Stimulated activated CD4-positive, alpha-beta T cell treated with anti-CD3 and anti-CD28 coated beads, TNF-alpha, amount 100 ng/mL, for 24 hours (primary cell): ENCODE results near the gene MAML2.

Experiments
- DNase-seq, 3 experiments: peaks; one replicate each; pipeline ENCODE4 v3.0.0-alpha.2; 2020; ENCODE audit warnings: low read depth in 3 of 3

Gene MAML2

GRCh38 chr11:96103102-96103501 lies 239.9 kb downstream of the MAML2 start:
- no peak for DNase-seq

DNA sequence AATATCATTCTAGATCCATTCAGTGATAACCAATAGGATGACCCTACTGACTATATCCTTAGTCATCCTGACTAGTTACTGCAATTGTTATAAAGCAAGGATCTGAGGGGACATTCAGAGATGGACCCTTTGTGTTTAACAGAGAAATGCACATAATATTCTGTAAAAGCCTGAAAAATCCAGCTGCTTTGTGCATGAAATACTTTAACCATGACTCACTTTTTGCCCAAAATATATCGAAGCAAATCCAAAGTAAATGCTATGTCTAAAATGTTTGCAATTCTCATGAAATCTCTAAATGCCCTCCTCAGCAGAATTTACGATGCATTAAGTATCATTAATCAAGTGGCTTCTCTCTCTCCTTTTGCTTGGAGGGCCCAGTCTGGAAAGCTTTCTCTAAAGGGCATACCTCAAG lies 240.3 kb downstream of the MAML2 start:
- no peak for DNase-seq

GRCh38 chr11:96101146-96101545 lies 241.8 kb downstream of the MAML2 start:
- no peak for DNase-seq

DNA sequence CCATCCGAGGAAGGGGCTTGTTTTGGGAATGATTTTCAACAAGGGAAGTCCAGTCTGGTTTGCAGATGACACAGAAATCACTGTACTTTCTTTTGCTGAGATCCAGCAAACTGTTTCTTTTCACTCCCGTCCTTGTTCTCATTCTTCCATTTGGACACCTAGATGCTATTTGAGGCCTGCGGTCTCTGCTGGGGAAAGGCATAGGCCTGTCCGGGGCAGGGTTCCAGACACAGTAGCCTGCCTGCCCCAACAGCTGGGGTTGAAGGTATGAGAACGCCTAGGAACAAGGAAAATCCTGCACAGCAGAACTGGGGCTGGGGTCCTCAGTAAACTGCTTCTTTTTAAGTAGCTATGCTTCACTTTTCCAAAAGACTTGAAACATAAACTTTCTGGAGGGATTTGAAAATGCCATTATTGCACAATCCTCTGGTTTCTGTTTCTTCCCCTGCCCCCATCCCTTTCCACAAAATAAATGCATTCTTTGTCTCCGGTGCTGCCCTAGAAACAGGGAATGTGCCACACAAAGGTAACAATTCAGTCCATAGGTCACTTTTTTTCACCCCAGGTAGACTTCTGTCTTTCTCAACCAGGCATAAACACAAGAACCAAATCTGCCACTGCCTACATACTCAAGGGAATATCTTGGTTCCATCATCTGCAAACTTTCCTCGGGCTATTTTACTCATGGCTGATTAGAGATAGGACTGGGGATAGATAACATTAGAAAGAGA lies 244.3 kb downstream of the MAML2 start:
- DNase-seq, result no peak

DNA sequence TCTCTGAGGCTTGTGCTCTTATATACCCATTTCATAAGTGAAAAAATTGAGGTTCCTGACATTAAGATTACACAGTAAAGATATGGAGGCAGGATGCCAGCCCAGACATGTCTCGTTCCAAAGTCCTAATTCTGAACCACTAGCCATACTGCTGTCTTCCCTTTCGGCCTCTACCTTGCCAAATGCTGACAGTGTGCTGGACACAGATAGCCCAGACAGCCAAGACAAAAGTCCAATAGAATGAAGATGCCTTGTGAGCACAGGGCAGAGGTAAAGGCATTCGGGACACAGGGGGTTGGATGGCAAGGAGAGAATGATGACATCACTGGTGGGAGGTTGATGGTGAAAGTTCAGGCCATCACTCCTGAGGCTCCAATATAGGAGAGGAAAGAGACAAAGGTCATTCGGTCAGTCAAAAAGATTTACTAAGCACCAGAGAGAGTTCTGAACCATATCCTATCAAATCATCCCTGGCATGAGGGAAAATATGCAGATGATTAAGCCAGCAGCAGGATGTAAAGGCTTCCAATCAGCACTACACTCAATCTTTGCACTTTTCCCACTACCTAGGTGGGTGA lies 245.1 kb downstream of the MAML2 start:
- no peak for DNase-seq

DNA sequence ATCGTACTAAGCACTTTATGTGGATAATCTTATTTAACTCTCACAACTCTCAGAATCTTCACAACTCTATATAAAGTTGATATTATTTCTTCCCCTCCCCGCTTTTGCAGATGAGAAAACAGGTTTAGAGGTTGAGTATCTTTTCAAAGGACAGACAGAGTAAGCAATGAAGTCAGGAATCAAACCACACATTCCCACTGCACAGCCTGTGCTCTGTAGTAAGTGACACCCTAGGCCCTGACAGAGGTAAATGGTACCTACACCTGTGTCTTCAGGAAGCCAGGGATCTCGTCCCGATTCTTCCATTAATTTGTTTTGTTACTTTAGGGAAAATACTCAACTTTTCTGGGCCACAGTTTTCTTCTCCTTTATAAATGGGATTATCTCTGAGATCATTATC lies 246.6 kb downstream of the MAML2 start:
- DNase-seq, result no peak

GRCh38 chr11:96095884-96096303 lies 247.1 kb downstream of the MAML2 start:
- no peak for DNase-seq

GRCh38 chr11:96094156-96094555 lies 248.8 kb downstream of the MAML2 start:
- no peak for DNase-seq

DNA sequence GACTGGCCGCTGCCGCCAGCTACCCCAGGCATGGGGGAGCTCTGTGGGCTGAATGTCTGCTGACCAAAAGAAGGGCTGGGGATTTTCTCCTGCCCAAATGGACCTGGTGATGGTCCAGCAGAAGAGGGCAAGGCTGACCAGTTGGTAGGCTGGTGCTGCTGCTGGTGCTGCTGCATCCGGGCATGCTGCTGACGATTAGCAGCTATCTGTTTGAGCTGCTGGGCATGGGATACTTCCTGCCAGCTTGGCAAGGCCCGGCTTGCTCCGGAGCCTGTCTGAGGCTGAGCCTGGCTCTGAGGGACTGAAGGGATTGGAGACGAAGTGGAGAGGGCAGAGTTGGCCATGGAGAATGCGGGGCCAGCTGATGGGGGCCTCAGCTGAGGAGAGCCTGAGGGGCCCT lies 250.5 kb downstream of the MAML2 start:
- no peak for DNase-seq

GRCh38 chr11:96091476-96091875 lies 251.5 kb downstream of the MAML2 start:
- no peak for DNase-seq

DNA sequence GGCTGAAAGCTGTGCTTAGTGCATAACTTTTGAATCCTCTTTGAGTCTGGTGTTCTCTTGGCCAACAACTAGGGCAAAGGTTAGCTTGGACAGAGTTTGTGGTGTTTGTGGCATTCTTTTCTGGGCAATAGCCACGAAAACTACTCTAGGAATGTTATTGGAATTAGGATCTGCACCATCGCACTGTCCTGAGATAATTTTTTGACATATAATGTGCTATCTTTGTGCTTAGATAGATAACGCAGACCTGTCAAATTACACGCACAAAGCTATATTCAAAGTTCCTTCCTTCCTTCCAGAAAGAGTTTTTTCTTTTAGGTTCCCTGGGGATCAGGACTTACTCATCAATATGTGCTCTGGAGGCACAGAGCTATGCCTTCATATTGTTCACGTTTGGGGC lies 252.3 kb downstream of the MAML2 start:
- no peak for DNase-seq

DNA sequence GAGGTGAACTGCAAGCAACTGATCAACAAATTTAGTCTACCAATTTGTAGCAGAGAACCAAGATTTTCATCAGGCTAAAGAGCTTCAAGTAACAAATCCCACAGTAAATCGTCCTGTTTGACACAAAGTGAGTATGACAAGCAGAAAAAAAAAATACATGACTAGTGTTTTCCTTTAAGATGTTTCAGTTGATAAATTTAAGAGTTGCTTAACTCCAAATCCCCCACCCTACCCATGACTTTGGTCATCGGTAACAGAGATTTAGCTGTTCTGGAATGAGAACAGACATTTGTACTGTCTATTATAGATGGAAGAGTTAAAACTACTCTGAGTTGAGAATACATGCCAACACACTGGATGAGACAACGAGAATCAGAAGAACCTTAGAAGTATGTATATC lies 254.1 kb downstream of the MAML2 start:
- no peak for DNase-seq

DNA sequence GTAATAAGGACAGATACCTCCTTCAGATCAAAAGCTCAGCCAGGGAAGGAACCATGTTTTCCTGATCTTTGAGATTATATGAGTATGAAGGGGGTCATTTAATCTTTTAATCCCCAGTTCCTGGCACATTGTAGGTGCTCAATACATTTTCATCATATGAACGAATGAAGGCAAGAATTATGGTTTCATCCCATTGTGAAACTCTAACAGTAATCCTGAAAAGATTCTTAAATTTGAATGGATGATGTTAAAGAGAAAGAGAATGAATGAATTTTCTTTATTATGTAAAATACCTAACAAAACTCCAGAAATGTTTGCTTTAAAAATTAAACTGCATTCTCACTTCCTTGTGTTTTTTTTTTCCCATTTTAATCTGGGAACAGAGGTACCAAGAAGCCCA lies 256.9 kb downstream of the MAML2 start:
- DNase-seq, result no peak

DNA sequence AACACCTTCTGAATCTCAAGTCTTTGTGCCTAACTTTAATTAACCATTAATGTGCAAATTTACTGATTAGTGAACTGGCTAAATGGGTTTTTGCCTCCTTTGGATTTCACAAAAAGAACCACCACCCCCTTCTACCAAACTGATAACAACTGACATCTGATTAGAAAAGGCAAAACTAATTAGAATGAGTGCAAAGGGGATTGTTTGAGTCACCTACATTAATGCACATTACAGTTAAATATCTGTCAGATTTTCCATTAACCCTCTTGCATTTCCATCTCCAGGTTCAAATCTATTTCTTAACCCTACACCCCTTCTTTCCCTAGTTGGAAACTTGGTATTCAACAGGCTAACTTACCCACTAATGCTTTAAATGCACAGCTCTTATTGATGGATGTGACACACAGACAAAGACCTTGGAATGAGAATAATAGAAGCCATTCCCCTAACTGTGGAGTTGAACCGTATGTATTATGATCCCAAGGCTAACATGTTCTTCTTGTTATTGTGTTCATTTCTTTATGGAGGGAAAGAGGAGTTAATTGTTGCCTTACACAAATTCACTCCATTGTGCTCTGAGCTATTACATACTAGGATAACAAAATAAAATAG lies 257.6 kb downstream of the MAML2 start:
- no peak for DNase-seq

- no peak for DNase-seq
Measured at GRCh38 chr11:96084610-96085318, 258.2 kb downstream of the MAML2 start.

- DNase-seq, result no peak
Measured at GRCh38 chr11:96082936-96083335, 260.1 kb downstream of the MAML2 start.

GRCh38 chr11:96082002-96082899 lies 260.7 kb downstream of the MAML2 start:
- DNase-seq, result no peak

DNA sequence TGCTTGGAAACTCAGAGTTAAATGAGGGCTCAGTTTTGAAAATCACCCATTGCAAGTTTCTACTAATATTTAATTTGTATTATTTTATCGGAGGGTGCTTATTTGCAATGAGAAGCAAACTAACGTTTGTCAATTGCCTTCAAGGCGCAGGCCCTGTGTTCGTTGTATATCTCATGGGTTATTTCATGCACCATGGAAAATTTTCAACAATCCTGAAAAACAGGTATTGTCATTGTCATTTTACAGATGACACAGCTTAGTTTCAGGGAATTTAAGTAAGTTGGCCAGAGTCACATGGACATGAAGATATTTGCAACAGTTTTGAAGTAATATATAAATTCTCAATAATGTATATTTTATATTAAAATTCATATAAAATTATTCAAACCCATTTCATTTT lies 261.4 kb downstream of the MAML2 start:
- no peak for DNase-seq

DNA sequence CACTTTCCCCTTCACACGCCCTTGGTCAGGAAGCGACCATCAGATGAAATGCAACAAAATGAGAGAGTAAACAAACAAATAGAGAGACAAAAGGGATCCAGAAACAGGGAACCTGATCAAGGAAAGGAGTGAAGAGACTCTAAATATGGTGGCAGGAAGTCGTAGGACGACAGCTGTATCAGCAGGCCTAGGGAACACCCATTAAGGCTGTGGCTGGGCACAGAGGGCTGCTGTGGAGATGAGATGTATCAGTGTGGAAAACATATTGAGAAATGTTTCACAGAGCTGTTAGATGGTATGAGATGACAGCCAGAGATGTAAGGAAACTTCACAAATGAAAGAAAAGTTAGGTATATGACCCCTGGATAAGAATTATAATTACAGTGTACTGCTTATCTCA lies 263.3 kb downstream of the MAML2 start:
- DNase-seq, result no peak

DNA sequence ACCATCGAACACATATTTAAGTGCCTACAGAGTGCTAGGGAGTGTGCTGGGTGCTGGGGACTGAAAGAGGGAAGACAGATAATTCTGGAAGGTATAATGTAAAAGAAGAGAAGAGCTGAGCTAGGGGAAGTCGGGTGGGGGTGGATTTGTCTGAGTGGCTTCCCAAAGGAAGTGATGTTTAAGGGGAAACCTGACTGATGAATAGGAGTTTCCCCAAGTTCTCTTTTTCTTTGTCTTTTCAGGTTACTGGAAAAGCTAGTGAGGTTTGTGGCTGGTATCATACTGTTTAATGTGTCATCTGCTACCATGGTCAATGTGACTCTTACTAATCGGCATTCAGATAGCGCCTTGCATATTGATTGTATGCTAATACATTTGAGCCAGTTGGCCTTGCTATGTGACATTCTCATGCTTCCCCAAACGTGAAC lies 267.4 kb downstream of the MAML2 start:
- DNase-seq, result no peak

GRCh38 chr11:96074551-96075310 lies 268.3 kb downstream of the MAML2 start:
- DNase-seq, result no peak
